HFF-Myc (cell line): Measurements from ENCODE around the gene TAGLN.

ENCODE experiments used
- DNase-seq: peaks from one replicate; pipeline ENCODE4 v3.0.0-alpha.2; 2011; ENCODE audit warnings: low read depth; ENCODE audit errors: extremely low read depth
- H3K4me3 ChIP-seq: replicated peaks from 2 replicates; pipeline ENCODE4 v1.5.1; 2011; ENCODE audit warnings: low read depth, mild to moderate bottlenecking, control low read depth, low read length
- TF ChIP-seq, protein P1 (sequence below): IDR thresholded peaks from 2 replicates; pipeline ENCODE4 v1.5.1; 2012; ENCODE audit warnings: mild to moderate bottlenecking, low read depth, low read length, control low read depth; ENCODE audit errors: missing control alignments

The TAGLN gene

DNA sequence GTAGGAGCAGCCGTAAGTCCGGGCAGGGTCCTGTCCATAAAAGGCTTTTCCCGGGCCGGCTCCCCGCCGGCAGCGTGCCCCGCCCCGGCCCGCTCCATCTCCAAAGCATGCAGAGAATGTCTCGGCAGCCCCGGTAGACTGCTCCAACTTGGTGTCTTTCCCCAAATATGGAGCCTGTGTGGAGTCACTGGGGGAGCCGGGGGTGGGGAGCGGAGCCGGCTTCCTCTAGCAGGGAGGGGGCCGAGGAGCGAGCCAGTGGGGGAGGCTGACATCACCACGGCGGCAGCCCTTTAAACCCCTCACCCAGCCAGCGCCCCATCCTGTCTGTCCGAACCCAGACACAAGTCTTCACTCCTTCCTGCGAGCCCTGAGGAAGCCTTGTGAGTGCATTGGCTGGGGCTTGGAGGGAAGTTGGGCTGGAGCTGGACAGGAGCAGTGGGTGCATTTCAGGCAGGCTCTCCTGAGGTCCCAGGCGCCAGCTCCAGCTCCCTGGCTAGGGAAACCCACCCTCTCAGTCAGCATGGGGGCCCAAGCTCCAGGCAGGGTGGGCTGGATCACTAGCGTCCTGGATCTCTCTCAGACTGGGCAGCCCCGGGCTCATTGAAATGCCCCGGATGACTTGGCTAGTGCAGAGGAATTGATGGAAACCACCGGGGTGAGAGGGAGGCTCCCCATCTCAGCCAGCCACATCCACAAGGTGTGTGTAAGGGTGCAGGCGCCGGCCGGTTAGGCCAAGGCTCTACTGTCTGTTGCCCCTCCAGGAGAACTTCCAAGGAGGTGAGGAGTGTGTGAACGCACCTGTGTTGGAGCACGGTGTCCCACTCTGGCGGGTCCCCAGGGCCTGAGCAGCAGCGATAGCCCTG, at the start of gene TAGLN:
TSS of gene TAGLN (plus strand) at position 318 of the 863 bp plus-strand sequence. CDS start 3,644 bp downstream, outside the sequence.
- no peak for DNase-seq
- H3K4me3 ChIP-seq, result peak within 1 kb of the TSS; percentile 36
- TF ChIP-seq, protein P1, sequence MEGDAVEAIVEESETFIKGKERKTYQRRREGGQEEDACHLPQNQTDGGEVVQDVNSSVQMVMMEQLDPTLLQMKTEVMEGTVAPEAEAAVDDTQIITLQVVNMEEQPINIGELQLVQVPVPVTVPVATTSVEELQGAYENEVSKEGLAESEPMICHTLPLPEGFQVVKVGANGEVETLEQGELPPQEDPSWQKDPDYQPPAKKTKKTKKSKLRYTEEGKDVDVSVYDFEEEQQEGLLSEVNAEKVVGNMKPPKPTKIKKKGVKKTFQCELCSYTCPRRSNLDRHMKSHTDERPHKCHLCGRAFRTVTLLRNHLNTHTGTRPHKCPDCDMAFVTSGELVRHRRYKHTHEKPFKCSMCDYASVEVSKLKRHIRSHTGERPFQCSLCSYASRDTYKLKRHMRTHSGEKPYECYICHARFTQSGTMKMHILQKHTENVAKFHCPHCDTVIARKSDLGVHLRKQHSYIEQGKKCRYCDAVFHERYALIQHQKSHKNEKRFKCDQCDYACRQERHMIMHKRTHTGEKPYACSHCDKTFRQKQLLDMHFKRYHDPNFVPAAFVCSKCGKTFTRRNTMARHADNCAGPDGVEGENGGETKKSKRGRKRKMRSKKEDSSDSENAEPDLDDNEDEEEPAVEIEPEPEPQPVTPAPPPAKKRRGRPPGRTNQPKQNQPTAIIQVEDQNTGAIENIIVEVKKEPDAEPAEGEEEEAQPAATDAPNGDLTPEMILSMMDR, result no peak

DNA sequence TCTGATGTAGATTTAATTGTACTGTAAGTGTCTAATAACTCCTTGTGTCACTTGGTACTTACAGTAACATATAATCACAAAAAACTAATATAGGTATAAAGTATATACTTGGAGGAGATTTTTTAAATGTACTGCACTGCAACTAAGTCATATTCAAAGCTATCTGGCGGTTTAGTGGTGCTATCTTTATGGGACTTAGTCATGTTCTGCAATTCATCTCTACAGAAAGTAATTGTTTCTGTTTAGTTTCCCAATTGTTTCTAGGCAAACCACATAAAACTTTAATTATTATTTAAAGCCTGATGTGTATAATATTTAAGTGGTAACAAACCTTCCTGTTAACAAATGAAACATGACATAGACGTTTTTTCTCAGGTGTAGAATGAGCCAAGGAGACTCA, 47.1 kb upstream of the TAGLN start:
- no peak for DNase-seq
- TF ChIP-seq, protein P1, result no peak

DNA sequence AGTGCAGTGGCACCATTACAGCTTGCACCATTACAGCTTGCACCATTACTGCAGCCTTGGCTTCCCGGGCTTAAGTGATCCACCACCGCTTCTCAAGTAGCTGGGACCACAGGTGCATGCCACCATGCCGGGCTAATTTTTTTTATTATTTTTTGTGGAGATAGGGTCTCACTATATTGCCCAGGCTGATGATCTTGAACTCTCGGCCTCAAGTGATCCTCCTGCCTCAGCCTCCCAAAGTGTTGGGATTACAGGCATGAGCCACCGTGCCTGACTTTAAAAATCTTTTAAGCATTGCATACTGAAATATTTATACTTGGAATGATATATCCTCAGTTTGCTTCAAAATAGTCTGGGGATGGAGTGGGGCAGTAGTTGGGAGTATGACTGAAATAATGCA, 44.7 kb upstream of the TAGLN start:
- TF ChIP-seq, protein P1, result no peak
- no peak for DNase-seq
- H3K4me3 ChIP-seq, result no peak overlapping the region

More for the DNA sequence above, 47.1 kb upstream of the TAGLN start:
- H3K4me3 ChIP-seq, result no peak overlapping the region

DNA sequence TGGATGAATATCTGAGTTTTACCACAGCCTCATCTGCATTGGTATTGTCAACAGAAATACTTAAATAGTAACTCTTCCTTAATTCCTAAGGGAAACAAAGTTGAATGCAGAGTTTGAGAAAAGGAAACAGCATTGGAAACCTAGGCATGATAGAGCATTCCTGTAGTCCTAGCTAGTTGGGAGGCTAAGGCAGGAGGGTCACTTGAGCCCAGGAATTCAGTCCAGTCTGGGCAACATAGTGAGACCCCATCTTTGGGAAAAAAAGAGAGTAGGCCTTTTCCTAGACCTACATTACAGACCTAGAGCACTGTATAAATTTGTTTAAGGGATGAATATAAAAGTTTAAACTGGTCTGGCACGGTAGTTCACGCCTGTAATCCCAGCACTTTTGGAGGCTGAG, 41.7 kb upstream of the TAGLN start:
- H3K4me3 ChIP-seq, result no peak overlapping the region
- no peak for DNase-seq
- TF ChIP-seq, protein P1, result no peak

DNA sequence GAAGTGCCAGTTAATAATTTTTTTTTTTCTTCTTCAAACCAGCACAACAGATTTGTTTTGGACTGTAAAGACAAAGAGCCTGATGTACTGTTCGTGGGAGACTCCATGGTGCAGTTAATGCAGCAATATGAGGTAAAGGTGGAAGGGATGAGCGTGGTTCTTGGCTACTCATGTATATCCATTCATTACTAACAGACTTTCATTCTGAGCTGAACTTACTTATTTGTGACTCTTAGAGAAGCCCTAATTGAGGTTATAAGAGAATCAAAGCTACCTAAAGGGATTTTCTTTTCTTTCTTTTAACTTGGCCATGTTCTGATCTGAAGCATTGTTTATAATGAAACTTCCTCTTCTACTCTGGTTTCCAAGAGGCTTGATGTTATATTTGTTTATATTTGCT, 39.3 kb upstream of the TAGLN start:
- TF ChIP-seq, protein P1, result no peak
- H3K4me3 ChIP-seq, result no peak overlapping the region
- no peak for DNase-seq

DNA sequence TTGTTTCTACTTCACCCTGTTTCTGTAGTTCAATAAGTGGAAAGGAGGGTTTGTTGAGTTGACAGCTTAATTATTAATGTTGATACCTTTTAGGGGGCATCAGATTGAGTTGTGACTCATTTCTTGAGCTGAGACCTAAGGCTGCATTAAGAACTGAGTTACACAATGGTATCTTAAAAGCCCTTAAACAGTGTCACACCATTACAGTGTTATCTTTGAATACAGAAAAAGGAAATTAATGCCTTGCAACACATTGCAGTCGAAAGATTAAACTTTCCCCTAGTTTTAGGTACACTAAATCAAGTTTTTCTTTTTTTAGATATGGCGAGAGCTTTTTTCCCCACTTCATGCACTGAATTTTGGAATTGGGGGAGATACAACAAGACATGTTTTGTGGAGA, 38.3 kb upstream of the TAGLN start:
- TF ChIP-seq, protein P1, result no peak
- no peak for DNase-seq
- no peak overlapping the region for H3K4me3 ChIP-seq
